K562 (cell line): ENCODE data around the gene TNIK. TPM values are rescaled to one million over a fixed set of nuclear protein-coding genes. Genes with fewer than 3 reads are reported as not detected.

ENCODE experiments used
- ARNT ChIP-seq, 2 experiments: fragments of 450-650 bp; IDR thresholded peaks; 2 replicates each; pipeline ENCODE4 v1.6.1; 2016; ENCODE audit warnings: mild to moderate bottlenecking in 1 of 2
- C11orf30 ChIP-seq: fragments of 450-650 bp; IDR thresholded peaks from 2 replicates; pipeline ENCODE4 v1.6.1; 2016; ENCODE audit warnings: low read depth, mild to moderate bottlenecking
- CBFA2T3 ChIP-seq: fragments of 450-650 bp; IDR thresholded peaks from 2 replicates; pipeline ENCODE4 v1.6.1; 2017
- CC2D1A ChIP-seq: fragments of 450-650 bp; IDR thresholded peaks from 2 replicates; pipeline ENCODE4 v1.6.1; 2017; ENCODE audit warnings: mild to moderate bottlenecking
- CCAR2 ChIP-seq: fragments of 200-400 bp; formaldehyde crosslinking; IDR thresholded peaks from 2 replicates; pipeline ENCODE4 v1.6.1; 2017; ENCODE audit warnings: mild to moderate bottlenecking, low read depth, low read length
- DPF2 ChIP-seq: fragments of 450-650 bp; IDR thresholded peaks from 2 replicates; pipeline ENCODE4 v1.6.1; 2016
- EP300 ChIP-seq: IDR thresholded peaks from 2 replicates; pipeline ENCODE4 v1.6.1; 2012; ENCODE audit warnings: low read length, improper control_type of control experiment
- EP400 ChIP-seq: fragments of 450-650 bp; IDR thresholded peaks from 2 replicates; pipeline ENCODE4 v1.6.1; 2017; ENCODE audit warnings: antibody characterized with exemption, mild to moderate bottlenecking, moderate library complexity
- FOSL1 ChIP-seq: fragments of 200-800 bp; sonication (Bioruptor generic); conservative IDR thresholded peaks from 2 replicates; pipeline ENCODE4 v1.6.1; 2016; ENCODE audit warnings: missing genetic modification characterization, missing compliant biosample characterization
- GATAD2A ChIP-seq: fragments of 450-650 bp; IDR thresholded peaks from 2 replicates; pipeline ENCODE4 v1.6.1; 2017
- JUND ChIP-seq, 2 experiments: IDR thresholded peaks; 2 replicates in 1 of 2; 3 replicates in 1 of 2; pipeline ENCODE4 v1.6.1; 2011; ENCODE audit warnings: borderline replicate concordance in 2 of 2, low read depth in 2 of 2, low read length in 2 of 2, improper control_type of control experiment in 1 of 2, missing biosample characterization in 1 of 2, missing genetic modification characterization in 1 of 2, missing genetic modification reagents in 1 of 2
- KLF16 ChIP-seq: IDR thresholded peaks from 2 replicates; pipeline ENCODE4 v1.6.1; 2016; ENCODE audit warnings: antibody characterized with exemption
- L3MBTL2 ChIP-seq: fragments of 450-650 bp; IDR thresholded peaks from 2 replicates; pipeline ENCODE4 v1.6.1; 2016; ENCODE audit warnings: mild to moderate bottlenecking, moderate library complexity
- LCOR ChIP-seq: sonication (generic); formaldehyde crosslinking; IDR thresholded peaks from 2 replicates; pipeline ENCODE4 v1.8.0; 2022; ENCODE audit warnings: mild to moderate bottlenecking, missing genetic modification reagents
- MAFG ChIP-seq: fragments of 450-650 bp; conservative IDR thresholded peaks from 2 replicates; pipeline ENCODE4 v1.6.1; 2016; ENCODE audit warnings: missing genetic modification characterization, missing compliant biosample characterization
- MYC ChIP-seq, 2 experiments: fragments of 250-450 bp in 1 of 2; sonication (Bioruptor Pico) in 1 of 2; IDR thresholded peaks; 2 replicates each; pipeline versions ENCODE4 v1.5.1 to v1.6.1; 2012 to 2021; ENCODE audit warnings: low read depth in 2 of 2, borderline replicate concordance in 1 of 2, improper control_type of control experiment in 1 of 2, low read length in 1 of 2, mild to moderate bottlenecking in 1 of 2, moderate library complexity in 1 of 2
- NFE2 ChIP-seq: IDR thresholded peaks from 2 replicates; pipeline ENCODE4 v1.6.1; 2014; ENCODE audit warnings: antibody characterized with exemption, low read depth
- PHB ChIP-seq: fragments of 250-450 bp; sonication (Bioruptor Pico); IDR thresholded peaks from 2 replicates; pipeline ENCODE4 v1.5.0; 2021
- RCOR1 ChIP-seq, 2 experiments: IDR thresholded peaks; 2 replicates each; pipeline ENCODE4 v1.6.1; 2012; ENCODE audit warnings: low read depth in 2 of 2, low read length in 2 of 2, borderline replicate concordance in 1 of 2, improper control_type of control experiment in 1 of 2
- RHOXF2B ChIP-seq: fragments of 250-450 bp; sonication (Bioruptor Pico); conservative IDR thresholded peaks from 2 replicates; pipeline ENCODE4 v1.5.1; 2021
- SIRT6 ChIP-seq: IDR thresholded peaks from one replicate; pipeline ENCODE4 v1.6.1; 2012; ENCODE audit warnings: low read depth, mild to moderate bottlenecking, control low read depth, inconsistent platforms, low read length, moderate library complexity
- SMARCC2 ChIP-seq: fragments of 450-650 bp; IDR thresholded peaks from 2 replicates; pipeline ENCODE4 v1.6.1; 2017; ENCODE audit warnings: antibody characterized with exemption, moderate library complexity, mild to moderate bottlenecking, low read depth
- SOX6 ChIP-seq: fragments of 450-650 bp; IDR thresholded peaks from 2 replicates; pipeline ENCODE4 v1.6.1; 2014; ENCODE audit warnings: mild to moderate bottlenecking
- STAT5B ChIP-seq: fragments of 250-450 bp; sonication (Bioruptor Pico); IDR thresholded peaks from 2 replicates; pipeline ENCODE4 v1.8.0; 2021; ENCODE audit warnings: mild to moderate bottlenecking, inconsistent platforms
- TEAD4 ChIP-seq, 2 experiments: sonication (generic) in 1 of 2; formaldehyde crosslinking in 1 of 2; IDR thresholded peaks; 2 replicates each; pipeline versions ENCODE4 v1.6.1 to v1.8.0; 2012 to 2022; ENCODE audit warnings: borderline replicate concordance in 1 of 2, inconsistent platforms in 1 of 2, low read length in 1 of 2, mild to moderate bottlenecking in 1 of 2, missing genetic modification reagents in 1 of 2
- ZNF316 ChIP-seq: fragments of 450-650 bp; IDR thresholded peaks from 2 replicates; pipeline ENCODE4 v1.6.1; 2016
- ZNF384 ChIP-seq: IDR thresholded peaks from 2 replicates; pipeline ENCODE4 v1.6.1; 2012; ENCODE audit warnings: low read depth, low read length, improper control_type of control experiment
- polyA plus RNA-seq, 8 experiments: library from polyadenylated mRNA; depleted of rRNA in 4 of 8; stranded (reverse) in 5 of 8; unstranded in 3 of 8; fragments of >200 nt; fragmentation: Nextera tagmentation in 2 of 8; fragmentation: Illumina TruSeq in 1 of 8; extraction: Ambion mirVana in 2 of 8; extraction: Trizol in 1 of 8; gene quantifications; 2 replicates each; pipeline versions ENCODE4 v1.2.1 to v1.2.3, GENCODE V29; 2011 to 2014; ENCODE audit warnings: inconsistent platforms in 1 of 8, missing spikeins in 1 of 8
- total RNA-seq, 7 experiments: library from RNA; depleted of rRNA in 6 of 7; stranded (reverse); fragments of >200 nt in 6 of 7; fragmentation: Illumina TruSeq in 2 of 7; extraction: Trizol in 2 of 7; gene quantifications; 2 replicates each; pipeline versions ENCODE4 v1.2.1 to v1.2.3, GENCODE V29; 2011 to 2021; ENCODE audit warnings: low replicate concordance in 1 of 7
- TF ChIP-seq, protein P1 (sequence below): sonication (generic); formaldehyde crosslinking; IDR thresholded peaks from 2 replicates; pipeline ENCODE4 v1.8.1; 2022; ENCODE audit warnings: missing genetic modification reagents
- TF ChIP-seq, protein P2 (sequence below): fragments of 450-650 bp; IDR thresholded peaks from 2 replicates; pipeline ENCODE4 v1.6.1; 2016; ENCODE audit warnings: low read depth, mild to moderate bottlenecking, moderate library complexity
- TF ChIP-seq, protein P3 (sequence below), 2 experiments: fragments of 450-650 bp; conservative IDR thresholded peaks; 2 replicates each; pipeline ENCODE4 v1.6.1; 2017; ENCODE audit warnings: mild to moderate bottlenecking in 2 of 2, moderate library complexity in 2 of 2

Gene TNIK
- total and polyA plus RNA-seq, 9 of the 15 experiments (the other 6 are each of a cell fraction or from before 2014, with no cell fraction given): 6.6 to 39.0 (median 24.7) TPM

DNA sequence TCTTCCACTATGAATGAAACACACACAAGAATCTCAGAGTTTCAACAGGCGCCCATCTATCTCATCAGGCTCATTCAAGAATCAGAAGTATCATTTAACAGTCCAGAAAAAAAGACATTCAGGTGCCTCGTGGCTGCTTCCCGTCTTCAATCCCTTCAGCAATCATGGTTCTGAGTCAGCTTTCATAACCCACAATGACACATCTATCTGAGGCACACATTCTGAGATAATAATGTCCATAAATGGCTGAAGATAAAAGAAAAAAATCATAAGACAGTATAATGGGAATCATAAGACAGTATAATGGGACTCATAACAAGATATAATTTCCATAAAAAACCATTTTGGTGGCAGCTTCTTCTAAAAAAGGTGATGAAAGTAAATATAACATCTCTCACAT lies 52.4 kb downstream of the TNIK start (continued):
- TF ChIP-seq, protein P1, sequence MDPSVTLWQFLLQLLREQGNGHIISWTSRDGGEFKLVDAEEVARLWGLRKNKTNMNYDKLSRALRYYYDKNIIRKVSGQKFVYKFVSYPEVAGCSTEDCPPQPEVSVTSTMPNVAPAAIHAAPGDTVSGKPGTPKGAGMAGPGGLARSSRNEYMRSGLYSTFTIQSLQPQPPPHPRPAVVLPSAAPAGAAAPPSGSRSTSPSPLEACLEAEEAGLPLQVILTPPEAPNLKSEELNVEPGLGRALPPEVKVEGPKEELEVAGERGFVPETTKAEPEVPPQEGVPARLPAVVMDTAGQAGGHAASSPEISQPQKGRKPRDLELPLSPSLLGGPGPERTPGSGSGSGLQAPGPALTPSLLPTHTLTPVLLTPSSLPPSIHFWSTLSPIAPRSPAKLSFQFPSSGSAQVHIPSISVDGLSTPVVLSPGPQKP (CRISPR knock-in tag): no peak
- peak; percentile 72 for TF ChIP-seq DPF2
- peak; percentile 64; the same call in 1 of the 2 replicates for TF ChIP-seq TEAD4 (IDR thresholded peaks at IDR 0.05; ENCODE audit: low read length)
- TF ChIP-seq TEAD4 (CRISPR knock-in tag; IDR thresholded peaks at IDR 0.05; ENCODE audit: borderline replicate concordance): no peak
- TF ChIP-seq CC2D1A: no peak
- TF ChIP-seq ZNF384: peak; percentile 27; the same call in 1 of the 2 replicates
- no peak for TF ChIP-seq SIRT6
- peak; percentile 82 for TF ChIP-seq NFE2
- peak; percentile 53; the same call in 1 of the 2 replicates for TF ChIP-seq SOX6
- TF ChIP-seq SMARCC2: peak; percentile 41; the same call in 1 of the 2 replicates
- TF ChIP-seq CBFA2T3: peak; percentile 76
- TF ChIP-seq STAT5B: no peak
- TF ChIP-seq EP300: peak; percentile 28
- no peak for TF ChIP-seq PHB (CRISPR knock-in tag)
- TF ChIP-seq MYC (IDR thresholded peaks at IDR 0.05; ENCODE audit: low read depth, low read length): peak; percentile 65
- TF ChIP-seq MYC (CRISPR knock-in tag; IDR thresholded peaks at IDR 0.05; ENCODE audit: borderline replicate concordance, low read depth): no peak
- TF ChIP-seq RCOR1 (IDR thresholded peaks at IDR 0.05; ENCODE audit: borderline replicate concordance in 1 of 2, low read depth in 2 of 2, low read length in 2 of 2): peak; percentile 34 to 95; a peak in 2 of 4 replicates
- peak; percentile 56; the same call in 1 of the 2 replicates for TF ChIP-seq C11orf30
- TF ChIP-seq, protein P2, sequence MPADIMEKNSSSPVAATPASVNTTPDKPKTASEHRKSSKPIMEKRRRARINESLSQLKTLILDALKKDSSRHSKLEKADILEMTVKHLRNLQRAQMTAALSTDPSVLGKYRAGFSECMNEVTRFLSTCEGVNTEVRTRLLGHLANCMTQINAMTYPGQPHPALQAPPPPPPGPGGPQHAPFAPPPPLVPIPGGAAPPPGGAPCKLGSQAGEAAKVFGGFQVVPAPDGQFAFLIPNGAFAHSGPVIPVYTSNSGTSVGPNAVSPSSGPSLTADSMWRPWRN: no peak
- peak; percentile 98 for TF ChIP-seq FOSL1
- TF ChIP-seq LCOR (CRISPR knock-in tag): no peak
- TF ChIP-seq, protein P3, sequence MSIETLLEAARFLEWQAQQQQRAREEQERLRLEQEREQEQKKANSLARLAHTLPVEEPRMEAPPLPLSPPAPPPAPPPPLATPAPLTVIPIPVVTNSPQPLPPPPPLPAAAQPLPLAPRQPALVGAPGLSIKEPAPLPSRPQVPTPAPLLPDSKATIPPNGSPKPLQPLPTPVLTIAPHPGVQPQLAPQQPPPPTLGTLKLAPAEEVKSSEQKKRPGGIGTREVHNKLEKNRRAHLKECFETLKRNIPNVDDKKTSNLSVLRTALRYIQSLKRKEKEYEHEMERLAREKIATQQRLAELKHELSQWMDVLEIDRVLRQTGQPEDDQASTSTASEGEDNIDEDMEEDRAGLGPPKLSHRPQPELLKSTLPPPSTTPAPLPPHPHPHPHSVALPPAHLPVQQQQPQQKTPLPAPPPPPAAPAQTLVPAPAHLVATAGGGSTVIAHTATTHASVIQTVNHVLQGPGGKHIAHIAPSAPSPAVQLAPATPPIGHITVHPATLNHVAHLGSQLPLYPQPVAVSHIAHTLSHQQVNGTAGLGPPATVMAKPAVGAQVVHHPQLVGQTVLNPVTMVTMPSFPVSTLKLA (conservative IDR thresholded peaks at IDR 0.05): peak in 1 of 2 experiments; percentile 16; a peak in 1 of 4 replicates
- peak; percentile 88 for TF ChIP-seq JUND (IDR thresholded peaks at IDR 0.05; ENCODE audit: borderline replicate concordance, low read depth, low read length)
- peak; percentile 76; the same call in 1 of the 3 replicates for TF ChIP-seq JUND (tag; IDR thresholded peaks at IDR 0.05; ENCODE audit: borderline replicate concordance, low read depth, low read length)
- no peak for TF ChIP-seq RHOXF2B (CRISPR knock-in tag)
- TF ChIP-seq CCAR2: no peak
- no peak for TF ChIP-seq GATAD2A
- TF ChIP-seq L3MBTL2: peak; percentile 52; the same call in 1 of the 2 replicates
- TF ChIP-seq KLF16: 0 out of 2 replicates have a peak, but pooled peaks have one; percentile 7
- no peak for TF ChIP-seq ARNT (IDR thresholded peaks at IDR 0.05)
- peak; percentile 57; the same call in 1 of the 2 replicates for TF ChIP-seq ZNF316
- no peak; the same call in 1 of the 2 replicates for TF ChIP-seq EP400
- peak; percentile 62 for TF ChIP-seq MAFG
